ENCODE measurements around the gene ERCC6L. TPM values are rescaled to one million over a fixed set of nuclear protein-coding genes. Genes with fewer than 3 reads are reported as not detected.
"Not testable (repeated sequence)": the region's sequence is repeated elsewhere in the genome, so short reads cannot be mapped to it uniquely, and the experiment has no call there.

ERCC6L gene
- total RNA-seq, 1 experiment from 2014 or later: 1.8 TPM

GRCh38 chrX:72230290-72230689 lies 8.5 kb downstream of the ERCC6L start:
- Mint-ChIP-seq H3K4me3 (ENCODE audit: unreplicated experiment) (no peak overlapping the region), H3K9me3 (ENCODE audit: unreplicated experiment) (peaks cover 10% of the 10 kb centered on the region), H3K36me3 (ENCODE audit: insufficient read depth, unreplicated experiment) (peaks cover 8% of the 10 kb centered on the region), H3K27ac (ENCODE audit: low read depth, unreplicated experiment) (no peak overlapping the region), H3K27me3 (ENCODE audit: insufficient read depth, unreplicated experiment) (peaks cover 27% of the 10 kb centered on the region), H3K4me1 (ENCODE audit: insufficient read depth, unreplicated experiment) (no peaks in the 10 kb centered on the region)
- TF ChIP-seq CTCF (IDR thresholded peaks at IDR 0.05; ENCODE audit: unreplicated experiment): no peak
- DNase-seq (ENCODE audit: unreplicated experiment): no peak
- POLR2A ChIA-PET: no interaction called here
- no TSS peak for BruUV-seq (replicated peaks)
- intact Hi-C loops (cut with micrococcal nuclease): no loop called here
- CTCF ChIA-PET: interaction anchor here (1.0 to 1.1 kb wide), 2 partner anchors 14 to 47 kb away, joined by 3 to 5 read pairs; partner anchors contain the start of gene RPS4X

- POLR2A ChIA-PET; H3K9me3 Mint-ChIP-seq (ENCODE audit: unreplicated experiment); CTCF ChIA-PET; H3K27ac Mint-ChIP-seq (ENCODE audit: low read depth, unreplicated experiment); DNase-seq (ENCODE audit: unreplicated experiment); BruUV-seq (replicated peaks); H3K4me3 Mint-ChIP-seq (ENCODE audit: unreplicated experiment); intact Hi-C loops (cut with micrococcal nuclease); H3K36me3 Mint-ChIP-seq (ENCODE audit: insufficient read depth, unreplicated experiment); H3K4me1 Mint-ChIP-seq (ENCODE audit: insufficient read depth, unreplicated experiment): not testable (repeated sequence)
- H3K27me3 Mint-ChIP-seq (ENCODE audit: insufficient read depth, unreplicated experiment): peaks cover 42% of the 10 kb centered on the region
Observed at GRCh38 chrX:72220375-72220774, 18.5 kb downstream of the ERCC6L start.

- Mint-ChIP-seq H3K9me3 (ENCODE audit: unreplicated experiment) (no peaks in the 10 kb centered on the region), H3K36me3 (ENCODE audit: insufficient read depth, unreplicated experiment) (no peaks in the 10 kb centered on the region), H3K4me1 (ENCODE audit: insufficient read depth, unreplicated experiment) (no peaks in the 10 kb centered on the region), H3K27me3 (ENCODE audit: insufficient read depth, unreplicated experiment) (peaks cover 56% of the 10 kb centered on the region), H3K4me3 (ENCODE audit: unreplicated experiment) (no peak overlapping the region), H3K27ac (ENCODE audit: low read depth, unreplicated experiment) (no peak overlapping the region)
- TF ChIP-seq CTCF (IDR thresholded peaks at IDR 0.05; ENCODE audit: unreplicated experiment): no peak
- no peak for DNase-seq (ENCODE audit: unreplicated experiment)
- ChIA-PET POLR2A (no interaction called here), CTCF (no interaction called here)
- intact Hi-C loops (cut with micrococcal nuclease): no loop called here
- no TSS peak for BruUV-seq (replicated peaks)
Observed at GRCh38 chrX:72216973-72217372, 21.9 kb downstream of the ERCC6L start.

GRCh38 chrX:72208126-72208800 lies 30.6 kb downstream of the ERCC6L start:
- ChIA-PET CTCF (no interaction called here), POLR2A (no interaction called here)
- DNase-seq (ENCODE audit: unreplicated experiment): no peak
- no TSS peak for BruUV-seq (replicated peaks)
- Mint-ChIP-seq H3K27ac (ENCODE audit: low read depth, unreplicated experiment) (no peak overlapping the region), H3K4me3 (ENCODE audit: unreplicated experiment) (no peak overlapping the region), H3K27me3 (ENCODE audit: insufficient read depth, unreplicated experiment) (peaks cover 90% of the 10 kb centered on the region), H3K4me1 (ENCODE audit: insufficient read depth, unreplicated experiment) (no peaks in the 10 kb centered on the region), H3K36me3 (ENCODE audit: insufficient read depth, unreplicated experiment) (peaks cover 33% of the 10 kb centered on the region), H3K9me3 (ENCODE audit: unreplicated experiment) (no peaks in the 10 kb centered on the region)
- TF ChIP-seq CTCF (IDR thresholded peaks at IDR 0.05; ENCODE audit: unreplicated experiment): no peak
- intact Hi-C loops (cut with micrococcal nuclease): no loop called here

GRCh38 chrX:72207366-72207765 lies 31.5 kb downstream of the ERCC6L start:
- Mint-ChIP-seq H3K9me3 (ENCODE audit: unreplicated experiment) (no peaks in the 10 kb centered on the region), H3K36me3 (ENCODE audit: insufficient read depth, unreplicated experiment) (peaks cover 33% of the 10 kb centered on the region), H3K4me3 (ENCODE audit: unreplicated experiment) (no peak overlapping the region), H3K27me3 (ENCODE audit: insufficient read depth, unreplicated experiment) (peaks cover 88% of the 10 kb centered on the region), H3K4me1 (ENCODE audit: insufficient read depth, unreplicated experiment) (no peaks in the 10 kb centered on the region), H3K27ac (ENCODE audit: low read depth, unreplicated experiment) (no peak overlapping the region)
- intact Hi-C loops (cut with micrococcal nuclease): no loop called here
- CTCF ChIA-PET: no interaction called here
- TF ChIP-seq CTCF (IDR thresholded peaks at IDR 0.05; ENCODE audit: unreplicated experiment): no peak
- POLR2A ChIA-PET: no interaction called here
- BruUV-seq (replicated peaks): no TSS peak
- no peak for DNase-seq (ENCODE audit: unreplicated experiment)
